B cell (primary cell): ENCODE measurements around the gene FAM120AOS.

Experiments
- EZH2 ChIP-seq: IDR thresholded peaks from 2 replicates; pipeline ENCODE4 v1.6.1; 2012; ENCODE audit warnings: borderline replicate concordance, low read depth, mild to moderate bottlenecking, moderate library complexity, low read length; ENCODE audit not compliant: insufficient read depth, poor library complexity, severe bottlenecking
- TF ChIP-seq, protein P1 (sequence below): fragments of 200-600 bp; IDR thresholded peaks from one replicate; pipeline ENCODE4 v1.8.0; 2022; ENCODE audit warnings: antibody characterized with exemption, mild to moderate bottlenecking

DNA sequence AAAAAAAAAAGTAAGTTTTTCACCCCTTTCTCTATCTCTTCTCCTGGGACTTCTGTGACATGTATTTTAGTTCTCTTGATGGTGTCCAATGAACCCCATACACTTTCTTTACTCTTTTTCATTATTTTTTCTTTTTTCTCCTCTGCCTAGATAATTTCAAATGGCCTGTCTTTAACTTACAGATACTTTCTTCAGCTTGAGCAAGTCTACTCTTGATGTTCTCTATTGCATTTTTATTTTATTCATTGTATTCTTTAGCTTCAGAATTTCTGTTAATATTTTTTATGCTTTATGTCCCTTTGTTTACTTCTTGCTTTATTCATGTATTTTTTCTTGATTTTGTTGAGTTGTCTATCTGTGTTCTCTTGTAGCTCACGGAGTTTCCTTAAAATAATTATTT lies 34.4 kb downstream of the FAM120AOS start:
- TF ChIP-seq, protein P1, sequence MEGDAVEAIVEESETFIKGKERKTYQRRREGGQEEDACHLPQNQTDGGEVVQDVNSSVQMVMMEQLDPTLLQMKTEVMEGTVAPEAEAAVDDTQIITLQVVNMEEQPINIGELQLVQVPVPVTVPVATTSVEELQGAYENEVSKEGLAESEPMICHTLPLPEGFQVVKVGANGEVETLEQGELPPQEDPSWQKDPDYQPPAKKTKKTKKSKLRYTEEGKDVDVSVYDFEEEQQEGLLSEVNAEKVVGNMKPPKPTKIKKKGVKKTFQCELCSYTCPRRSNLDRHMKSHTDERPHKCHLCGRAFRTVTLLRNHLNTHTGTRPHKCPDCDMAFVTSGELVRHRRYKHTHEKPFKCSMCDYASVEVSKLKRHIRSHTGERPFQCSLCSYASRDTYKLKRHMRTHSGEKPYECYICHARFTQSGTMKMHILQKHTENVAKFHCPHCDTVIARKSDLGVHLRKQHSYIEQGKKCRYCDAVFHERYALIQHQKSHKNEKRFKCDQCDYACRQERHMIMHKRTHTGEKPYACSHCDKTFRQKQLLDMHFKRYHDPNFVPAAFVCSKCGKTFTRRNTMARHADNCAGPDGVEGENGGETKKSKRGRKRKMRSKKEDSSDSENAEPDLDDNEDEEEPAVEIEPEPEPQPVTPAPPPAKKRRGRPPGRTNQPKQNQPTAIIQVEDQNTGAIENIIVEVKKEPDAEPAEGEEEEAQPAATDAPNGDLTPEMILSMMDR, result no peak
- TF ChIP-seq EZH2, result no peak
